Adrenal gland (tissue), 12 donors: ENCODE measurements around the gene YIPF7. TPM values are rescaled to one million over a fixed set of nuclear protein-coding genes. Genes with fewer than 3 reads are reported as not detected.

Experiments
- DNase-seq, 7 donors: peaks; one replicate each; pipeline ENCODE4 v3.0.0-alpha.2; 2019 to 2020
- H3K27ac ChIP-seq, 5 donors: fragments of 200-600 bp; sonication (generic) in 4 of 5; 1 replicate in 3 of 5; 2 replicates in 2 of 5; pipeline versions ENCODE4 v1.5.1 to v1.8.0; 2016 to 2020; ENCODE audit warnings: mild to moderate bottlenecking in 1 of 5
- H3K27me3 ChIP-seq: fragments of 200-600 bp; 2 replicates; pipeline ENCODE4 v1.8.0; 2021
- H3K36me3 ChIP-seq, 2 donors: fragments of 200-600 bp; replicated peaks in 1 of 2; 1 replicate in 1 of 2; 2 replicates in 1 of 2; pipeline versions ENCODE4 v1.5.1 to v1.8.0; 2018 to 2022
- H3K4me1 ChIP-seq, 2 donors: fragments of 200-600 bp; replicated peaks in 1 of 2; 1 replicate in 1 of 2; 2 replicates in 1 of 2; pipeline versions ENCODE4 v1.5.1 to v1.8.0; 2018 to 2021
- H3K4me3 ChIP-seq, 4 donors: fragments of 200-600 bp; sonication (generic) in 3 of 4; one replicate each; pipeline ENCODE4 v1.5.1; 2016 to 2018
- H3K9me3 ChIP-seq, 3 donors: fragments of 200-600 bp; sonication (generic) in 1 of 3; replicated peaks in 1 of 3; 1 replicate in 2 of 3; 2 replicates in 1 of 3; pipeline versions ENCODE4 v1.5.1 to v1.8.0; 2016 to 2021
- POLR2A ChIP-seq, 2 donors: fragments of 450-650 bp; IDR thresholded peaks; one replicate each; pipeline ENCODE4 v1.6.1; 2017; ENCODE audit warnings: antibody characterized with exemption in 2 of 2, mild to moderate bottlenecking in 2 of 2, moderate library complexity in 1 of 2
- WGBS, 4 donors: extraction: QIAGEN DNeasy Blood & Tissue Kit in 2 of 4; methylation state at CpG; one replicate each; pipeline versions ENCODE4 v1.1.5 to v1.1.7; 2013 to 2017; 5-methylcytosine and 5-hydroxymethylcytosine counted together
- intact Hi-C, 2 donors: fragments of 100-400 bp; cut with DNase I; formaldehyde crosslinking; loops; one replicate each; pipeline versions ENCODE4 v1.14.1 to v1.15.0; 2022 to 2023
- polyA plus RNA-seq, 3 donors: library from polyadenylated mRNA; stranded (reverse); fragments of 200-250 nt in 2 of 3; fragments of 350-450 nt in 1 of 3; fragmentation: Illumina TruSeq in 1 of 3; extraction: RNeasy Lipid Tissue Mini Kit (QIAGEN cat#74804) in 1 of 3; gene quantifications; one replicate each; pipeline ENCODE4 v1.2.3, GENCODE V29; 2013 to 2014
- total RNA-seq, 9 donors: library from RNA; depleted of rRNA in 4 of 9; stranded (reverse); fragments of >200 nt in 4 of 9; fragments of 120-200 nt in 1 of 9; fragmentation: NEBNext Ultra II Directional in 1 of 9; extraction: Animal tissue kit (Norgen Biotek cat#: 25700) in 1 of 9; gene quantifications; one replicate each; pipeline versions ENCODE4 v1.1.0 to v1.2.4, GENCODE V29; 2013 to 2023
- TF ChIP-seq, protein P1 (sequence below), 6 experiments: fragments of 450-650 bp in 4 of 6; fragments of 200-600 bp in 2 of 6; sonication (generic) in 1 of 6; IDR thresholded peaks; 1 replicate in 5 of 6; 2 replicates in 1 of 6; pipeline versions ENCODE4 v1.5.1 to v1.8.0; 2016 to 2021; ENCODE audit warnings: antibody characterized with exemption in 6 of 6, mild to moderate bottlenecking in 2 of 6, moderate library complexity in 1 of 6
- donor health status: healthy with polysubstance abuse.
- donor health status: Bipolar disorder and iron deficiency.
- donor health status: DM: yes; HTN: yes; CAD: no.
- donor health status: DM: no; HTN: no; CAD: no.
- donor health status: DM: no; HTN: no; CAD: no.
- donor health status: DM: yes; HTN: yes; CAD: no.

Gene YIPF7
- total and polyA plus RNA-seq, 12 donors = 0.07 to 0.72 TPM; not detected in 10

- Histone ChIP-seq H3K4me1 (no peaks in the 10 kb centered on the region), H3K27me3 (no peaks in the 10 kb centered on the region), H3K4me3 (no peak overlapping the region), H3K27ac (no peak overlapping the region), H3K9me3 (no peaks in the 10 kb centered on the region), H3K36me3 (no peaks in the 10 kb centered on the region)
- DNase-seq = no peak
- TF ChIP-seq, protein P1, sequence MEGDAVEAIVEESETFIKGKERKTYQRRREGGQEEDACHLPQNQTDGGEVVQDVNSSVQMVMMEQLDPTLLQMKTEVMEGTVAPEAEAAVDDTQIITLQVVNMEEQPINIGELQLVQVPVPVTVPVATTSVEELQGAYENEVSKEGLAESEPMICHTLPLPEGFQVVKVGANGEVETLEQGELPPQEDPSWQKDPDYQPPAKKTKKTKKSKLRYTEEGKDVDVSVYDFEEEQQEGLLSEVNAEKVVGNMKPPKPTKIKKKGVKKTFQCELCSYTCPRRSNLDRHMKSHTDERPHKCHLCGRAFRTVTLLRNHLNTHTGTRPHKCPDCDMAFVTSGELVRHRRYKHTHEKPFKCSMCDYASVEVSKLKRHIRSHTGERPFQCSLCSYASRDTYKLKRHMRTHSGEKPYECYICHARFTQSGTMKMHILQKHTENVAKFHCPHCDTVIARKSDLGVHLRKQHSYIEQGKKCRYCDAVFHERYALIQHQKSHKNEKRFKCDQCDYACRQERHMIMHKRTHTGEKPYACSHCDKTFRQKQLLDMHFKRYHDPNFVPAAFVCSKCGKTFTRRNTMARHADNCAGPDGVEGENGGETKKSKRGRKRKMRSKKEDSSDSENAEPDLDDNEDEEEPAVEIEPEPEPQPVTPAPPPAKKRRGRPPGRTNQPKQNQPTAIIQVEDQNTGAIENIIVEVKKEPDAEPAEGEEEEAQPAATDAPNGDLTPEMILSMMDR (IDR thresholded peaks at IDR 0.05) = no peak
- no peak for TF ChIP-seq POLR2A (IDR thresholded peaks at IDR 0.05)
- intact Hi-C loops = no loop called here
- 35 to 57% (median 47%) methylated on average over 2 of the region's 2 CpGs for WGBS, 4 donors
Measured at GRCh38 chr4:44662623-44663005, 11.2 kb upstream of the YIPF7 start.

GRCh38 chr4:44661940-44662622 lies 10.7 kb upstream of the YIPF7 start:
- Histone ChIP-seq H3K27ac (no peak overlapping the region), H3K4me1 (no peaks in the 10 kb centered on the region), H3K27me3 (no peaks in the 10 kb centered on the region), H3K9me3 (no peaks in the 10 kb centered on the region), H3K4me3 (no peak overlapping the region), H3K36me3 (no peaks in the 10 kb centered on the region)
- 78 to 90% (median 83%) methylated on average over 1 of the region's 1 CpG for WGBS, 4 donors
- no peak for DNase-seq
- TF ChIP-seq, protein P1 (IDR thresholded peaks at IDR 0.05) = no peak
- TF ChIP-seq POLR2A (IDR thresholded peaks at IDR 0.05) = no peak
- intact Hi-C loops = no loop called here

DNA sequence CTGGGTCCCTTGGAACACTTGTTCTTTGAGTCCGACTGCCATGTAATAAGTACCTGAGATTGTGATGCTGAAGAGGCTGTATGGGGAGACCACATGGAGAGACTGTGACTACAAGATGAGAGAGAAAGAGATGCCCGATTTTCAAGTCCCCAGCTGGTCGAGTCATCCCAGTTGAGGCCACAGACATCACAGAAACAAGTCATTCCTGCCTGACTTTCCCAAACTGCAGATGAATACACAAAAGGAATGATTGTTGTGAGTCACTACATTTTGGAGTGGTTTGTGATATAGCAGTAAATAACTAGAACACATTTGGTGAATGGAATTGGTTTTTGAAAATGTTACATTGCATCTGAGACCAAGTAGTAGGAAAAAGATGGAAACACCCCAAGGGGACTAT lies 9.0 kb upstream of the YIPF7 start:
- H3K27me3 ChIP-seq = no peaks in the 10 kb centered on the region
- DNase-seq = no peak
- no peaks in the 10 kb centered on the region for H3K4me1 ChIP-seq
- WGBS, 4 donors = 33 to 72% (median 43%) methylated on average over 3 of the region's 3 CpGs
- no peaks in the 10 kb centered on the region for H3K36me3 ChIP-seq
- H3K4me3 ChIP-seq = no peak overlapping the region
- H3K27ac ChIP-seq = no peak overlapping the region
- intact Hi-C loops = no loop called here
- TF ChIP-seq, protein P1 (IDR thresholded peaks at IDR 0.05) = no peak
- TF ChIP-seq POLR2A (IDR thresholded peaks at IDR 0.05) = no peak
- H3K9me3 ChIP-seq = no peaks in the 10 kb centered on the region

DNA sequence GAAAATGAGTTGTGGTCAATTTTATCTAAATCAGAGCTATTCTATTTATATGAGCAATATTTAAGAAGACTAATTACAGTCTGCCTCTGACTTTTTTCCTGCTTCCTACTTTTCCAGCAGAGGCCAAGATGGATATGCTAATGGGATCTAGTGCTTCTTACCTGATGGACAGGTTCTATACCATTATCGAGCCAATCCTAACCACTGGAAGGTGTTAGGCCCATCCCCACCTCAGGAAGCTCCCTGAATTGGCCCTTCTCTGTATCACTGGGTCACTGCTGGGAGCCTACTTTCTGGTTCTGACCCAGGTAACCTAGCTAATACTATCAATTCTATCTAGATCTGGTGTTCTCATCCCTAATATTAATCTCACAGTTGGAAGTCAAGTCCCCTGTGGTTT lies 577 bp upstream of the YIPF7 start:
- intact Hi-C loops = no loop called here
- Histone ChIP-seq H3K9me3 (no peaks in the 10 kb centered on the region), H3K4me1 (no peaks in the 10 kb centered on the region), H3K27ac (no peak overlapping the region), H3K27me3 (no peaks in the 10 kb centered on the region), H3K36me3 (no peaks in the 10 kb centered on the region), H3K4me3 (no peak overlapping the region)
- 76 to 89% (median 86%) methylated on average over 1 of the region's 1 CpG for WGBS, 4 donors
- no peak for DNase-seq
- TF ChIP-seq, protein P1 (IDR thresholded peaks at IDR 0.05) = no peak
- TF ChIP-seq POLR2A (IDR thresholded peaks at IDR 0.05) = no peak
